CD4-positive, alpha-beta memory T cell (primary cell): ENCODE measurements around the gene APPBP2. TPM values are rescaled to one million over a fixed set of nuclear protein-coding genes. Genes with fewer than 3 reads are reported as not detected.
A peak's percentile ranks its signal among the peaks of the same experiment; 100 is the strongest.
"Not testable (repeated sequence)": the region's sequence is repeated elsewhere in the genome, so short reads cannot be mapped to it uniquely, and the experiment has no call there.

Source experiments
- CTCF ChIA-PET: fragments of 350-600 bp; sonication (Branson Sonifier 250); formaldehyde crosslinking; loops from one replicate; lab custom pipeline; 2021; ENCODE audit warnings: inconsistent platforms; ENCODE audit not compliant: partially characterized antibody; lab: Charles Lee
- POLR2A ChIA-PET: fragments of 350-600 bp; sonication (Branson Sonifier 250); formaldehyde crosslinking; loops from one replicate; lab custom pipeline; 2021; ENCODE audit not compliant: partially characterized antibody; lab: Charles Lee
- DNase-seq, 5 donors: peaks; one replicate each; pipeline versions ENCODE4 v3.0.0 to v3.0.0-alpha.2; 2020 to 2022; ENCODE audit warnings: mixed read lengths in 1 of 5
- H3K27ac ChIP-seq: one replicate; pipeline ENCODE4 v1.7.0; 2013; ENCODE audit warnings: low read depth, low read length
- H3K27me3 ChIP-seq: 2 replicates; pipeline ENCODE4 v1.7.0; 2013; ENCODE audit warnings: mild to moderate bottlenecking, low read length, moderate library complexity; ENCODE audit not compliant: insufficient read depth
- H3K36me3 ChIP-seq: 2 replicates; pipeline ENCODE4 v1.7.0; 2013; ENCODE audit warnings: mild to moderate bottlenecking, low read length, moderate library complexity; ENCODE audit not compliant: insufficient read depth
- H3K4me1 ChIP-seq: 2 replicates; pipeline ENCODE4 v1.7.0; 2013; ENCODE audit warnings: mild to moderate bottlenecking, low read length, moderate library complexity; ENCODE audit not compliant: insufficient read depth
- H3K4me3 ChIP-seq, 2 donors: one replicate each; pipeline ENCODE4 v1.7.0; 2013; ENCODE audit warnings: low read length in 2 of 2, mild to moderate bottlenecking in 1 of 2
- H3K9me3 ChIP-seq, 2 donors: one replicate each; pipeline ENCODE4 v1.7.0; 2013; ENCODE audit warnings: low read length in 2 of 2, control low read depth in 1 of 2; ENCODE audit not compliant: control insufficient read depth in 1 of 2
- H3K27ac Mint-ChIP-seq, 7 donors: one replicate each; pipeline ENCODE4 v1.8.0; 2020 to 2021; ENCODE audit warnings: mixed read lengths in 7 of 7, mild to moderate bottlenecking in 6 of 7, inconsistent platforms in 3 of 7, moderate library complexity in 3 of 7
- H3K27me3 Mint-ChIP-seq, 2 donors: one replicate each; pipeline ENCODE4 v1.8.0; 2020 to 2021; ENCODE audit warnings: mixed read lengths in 2 of 2
- H3K36me3 Mint-ChIP-seq, 2 donors: one replicate each; pipeline ENCODE4 v1.8.0; 2020 to 2021; ENCODE audit warnings: mixed read lengths in 2 of 2, inconsistent platforms in 1 of 2, mild to moderate bottlenecking in 1 of 2
- H3K4me1 Mint-ChIP-seq, 4 donors: one replicate each; pipeline ENCODE4 v1.8.0; 2020 to 2021; ENCODE audit warnings: mixed read lengths in 4 of 4, mild to moderate bottlenecking in 1 of 4
- H3K4me3 Mint-ChIP-seq, 8 donors: one replicate each; pipeline ENCODE4 v1.8.0; 2020 to 2021; ENCODE audit warnings: mixed read lengths in 8 of 8, mild to moderate bottlenecking in 7 of 8, moderate library complexity in 6 of 8, inconsistent platforms in 3 of 8
- H3K9me3 Mint-ChIP-seq, 8 donors: one replicate each; pipeline ENCODE4 v1.8.0; 2020 to 2021; ENCODE audit warnings: mixed read lengths in 8 of 8, mild to moderate bottlenecking in 5 of 8, inconsistent platforms in 3 of 8, moderate library complexity in 1 of 8
- intact Hi-C: fragments of 100-400 bp; cut with micrococcal nuclease; formaldehyde crosslinking; loops from one replicate; pipeline ENCODE4 v1.15.1; 2023
- polyA plus RNA-seq, 2 donors: library from polyadenylated mRNA; unstranded; fragments of 300-500 nt; fragmentation: Illumina TruSeq; gene quantifications; one replicate each; pipeline ENCODE4 v1.2.3, GENCODE V29; 2021
- total RNA-seq, 2 experiments: library from RNA; stranded (reverse); gene quantifications; one replicate each; pipeline ENCODE4 v1.2.3, GENCODE V29; 2021

Gene APPBP2
- total and polyA plus RNA-seq, 4 experiments from 2014 or later: 23.9 to 50.8 (median 40.0) TPM

DNA sequence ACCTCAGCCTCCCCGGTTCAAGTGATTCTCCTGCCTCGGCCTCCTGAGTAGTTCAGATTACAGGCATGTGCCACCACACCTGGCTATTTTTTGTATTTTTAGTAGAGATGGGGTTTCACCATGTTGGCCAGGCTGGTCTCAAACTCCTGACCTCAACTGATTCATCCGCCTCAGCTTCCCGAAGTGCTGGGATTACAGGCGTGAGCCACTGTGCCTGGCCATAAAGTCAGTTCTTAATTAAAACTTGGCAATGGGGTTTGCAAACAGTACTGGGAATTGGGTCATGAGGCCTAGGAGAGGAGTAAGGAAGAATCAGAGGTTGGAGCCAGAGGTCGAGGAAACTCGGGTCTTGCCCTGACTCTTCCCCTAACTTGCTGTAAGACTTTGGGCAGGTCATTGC is 95.5 kb downstream of the APPBP2 start:
- POLR2A ChIA-PET, intact Hi-C loops, H3K4me1 Mint-ChIP-seq, H3K9me3 Mint-ChIP-seq, H3K27ac Mint-ChIP-seq, H3K4me1 ChIP-seq, H3K9me3 ChIP-seq, H3K4me3 Mint-ChIP-seq, H3K4me3 ChIP-seq, H3K36me3 Mint-ChIP-seq, H3K27me3 Mint-ChIP-seq, DNase-seq, H3K27me3 ChIP-seq, H3K27ac ChIP-seq, H3K36me3 ChIP-seq: not testable (repeated sequence)
- CTCF ChIA-PET: interaction anchor here (1.5 kb wide), 1 partner anchor 16 kb away, joined by 3 read pairs; no protein-coding TSS in a partner anchor

DNA sequence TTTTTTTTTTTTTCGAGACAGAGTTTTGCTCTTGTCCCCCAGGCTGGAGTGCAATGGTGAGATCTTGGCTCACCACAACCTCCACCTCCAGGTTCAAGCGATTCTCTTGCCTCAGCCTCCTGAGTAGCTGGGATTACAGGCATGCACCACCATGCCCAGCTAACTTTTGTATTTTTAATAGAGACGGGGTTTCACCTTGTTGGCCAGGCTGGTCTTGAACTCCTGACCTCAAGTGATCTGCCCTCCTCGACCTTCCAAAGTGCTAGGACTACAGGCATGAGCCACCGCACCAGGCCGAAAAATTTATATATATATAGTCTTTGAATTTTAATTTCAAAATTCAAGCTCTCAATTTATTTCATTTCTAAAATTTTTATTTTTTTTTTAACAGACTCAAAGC is 97.6 kb downstream of the APPBP2 start:
- CTCF ChIA-PET, H3K9me3 ChIP-seq, H3K36me3 Mint-ChIP-seq, H3K27ac ChIP-seq, H3K4me1 Mint-ChIP-seq, H3K27ac Mint-ChIP-seq, POLR2A ChIA-PET, intact Hi-C loops, H3K4me3 Mint-ChIP-seq, H3K4me3 ChIP-seq, H3K27me3 Mint-ChIP-seq, H3K36me3 ChIP-seq, H3K4me1 ChIP-seq, H3K9me3 Mint-ChIP-seq, DNase-seq, H3K27me3 ChIP-seq: not testable (repeated sequence)

DNA sequence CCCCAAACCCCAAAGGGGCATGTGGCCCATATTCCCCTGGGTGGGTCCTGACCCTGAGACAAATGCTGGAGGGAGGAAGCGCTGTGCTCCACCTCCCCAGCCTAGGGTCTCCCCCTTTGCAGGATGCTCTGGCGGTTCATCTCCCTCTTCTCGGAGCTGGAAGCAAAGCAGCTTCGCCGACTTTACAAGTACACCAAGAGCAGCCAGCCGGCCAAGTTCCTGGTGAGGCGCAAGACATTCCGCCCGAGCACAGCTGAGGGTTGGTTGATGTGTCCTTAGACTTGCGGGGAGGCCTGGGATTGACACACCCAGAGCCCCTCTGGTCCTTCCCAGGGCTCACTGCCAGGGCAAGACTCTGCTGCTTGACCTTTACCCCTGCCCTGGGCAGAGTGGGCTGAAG is 99.4 kb downstream of the APPBP2 start:
- no peak for DNase-seq
- Mint-ChIP-seq H3K36me3 (no peaks in the 10 kb centered on the region), H3K9me3 (peaks cover 0 to 3% (median 0%) of the 10 kb centered on the region in 8 donors), H3K27ac (no peak overlapping the region), H3K4me3 (no peak overlapping the region), H3K27me3 (peaks cover 0 to 3% of the 10 kb centered on the region in 2 donors), H3K4me1 (peaks cover 0 to 5% (median 2%) of the 10 kb centered on the region in 4 donors)
- H3K27me3 ChIP-seq: no peaks in the 10 kb centered on the region
- no peaks in the 10 kb centered on the region for H3K36me3 ChIP-seq
- ChIA-PET POLR2A (no interaction called here), CTCF (no interaction called here)
- intact Hi-C loops: no loop called here
- no peak overlapping the region for H3K27ac ChIP-seq
- no peaks in the 10 kb centered on the region for H3K9me3 ChIP-seq
- no peaks in the 10 kb centered on the region for H3K4me1 ChIP-seq
- no peak overlapping the region for H3K4me3 ChIP-seq

- Mint-ChIP-seq H3K9me3 (peaks cover 0 to 3% (median 0%) of the 10 kb centered on the region in 8 donors), H3K27me3 (no peaks in the 10 kb centered on the region), H3K36me3 (no peaks in the 10 kb centered on the region), H3K27ac (no peak overlapping the region), H3K4me1 (peaks cover 4 to 10% (median 7%) of the 10 kb centered on the region in 4 donors), H3K4me3 (no peak overlapping the region)
- H3K4me1 ChIP-seq: peaks cover 7% of the 10 kb centered on the region
- intact Hi-C loops: no loop called here
- no peaks in the 10 kb centered on the region for H3K36me3 ChIP-seq
- CTCF ChIA-PET: interaction anchor here (1.2 to 2.1 kb wide), 2 partner anchors 9 to 11 kb away, joined by 3 to 6 read pairs; no protein-coding TSS in a partner anchor
- H3K27ac ChIP-seq: no peak overlapping the region
- no peaks in the 10 kb centered on the region for H3K27me3 ChIP-seq
- POLR2A ChIA-PET: no interaction called here
- no peaks in the 10 kb centered on the region for H3K9me3 ChIP-seq
- no peak for DNase-seq
- H3K4me3 ChIP-seq: no peak overlapping the region
Observed at GRCh38 chr17:60425626-60426025, 100.4 kb downstream of the APPBP2 start.

DNA sequence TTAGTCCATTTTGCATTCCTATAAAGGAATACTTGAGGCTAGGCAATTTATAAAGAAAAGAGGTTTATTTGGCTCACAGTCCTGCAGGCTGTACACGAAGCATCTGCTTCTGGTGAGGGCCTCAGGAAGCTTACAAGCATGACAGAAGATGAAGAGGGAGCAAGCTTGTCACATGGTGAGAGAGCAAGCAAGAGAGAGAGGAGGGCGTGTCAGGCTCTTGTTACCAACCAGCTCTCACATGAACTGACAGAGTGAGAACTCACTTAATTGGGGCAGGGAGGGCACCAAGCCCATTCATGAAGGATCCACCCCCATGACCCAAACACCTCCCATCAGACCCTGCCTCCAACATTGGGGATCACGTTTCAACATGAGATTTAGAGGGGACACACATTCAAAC is 102.2 kb downstream of the APPBP2 start:
- no peaks in the 10 kb centered on the region for H3K27me3 Mint-ChIP-seq
- CTCF ChIA-PET: interaction anchor here (0.9 to 2.1 kb wide), 6 partner anchors 9 to 282 kb away, joined by 3 to 6 read pairs (median 4); no protein-coding TSS in a partner anchor

GRCh38 chr17:60422162-60422665 is 103.8 kb downstream of the APPBP2 start, which contains the start of gene CHCT1:
Gene CHCT1 (plus strand): TSS chr17:60422489. CDS start chr17:60422593, 104 bp downstream.
- H3K27me3 ChIP-seq: no peaks in the 10 kb centered on the region
- peaks cover 5 to 10% (median 7%) of the 10 kb centered on the region in 4 donors for H3K4me1 Mint-ChIP-seq
- peak within 1 kb of the TSS; percentile 52 to 66 for H3K4me3 ChIP-seq
- H3K36me3 ChIP-seq: no peaks in the 10 kb centered on the region
- CTCF ChIA-PET: interaction anchor here (0.9 to 1.4 kb wide), 6 partner anchors 10 to 179 kb away, joined by 3 to 4 read pairs (median 3); partner anchors contain the start of gene PPM1D
- peak within 1 kb of the TSS; percentile 72 to 88 (median 80) for H3K4me3 Mint-ChIP-seq
- POLR2A ChIA-PET: no interaction called here
- H3K4me1 ChIP-seq: peaks cover 7% of the 10 kb centered on the region
- peaks cover 0 to 3% (median 0%) of the 10 kb centered on the region in 8 donors for H3K9me3 Mint-ChIP-seq
- intact Hi-C loops: no loop called here
- no peaks in the 10 kb centered on the region for H3K27me3 Mint-ChIP-seq
- no peak for DNase-seq
- H3K27ac ChIP-seq: peak within 1 kb of the TSS; percentile 16
- H3K36me3 Mint-ChIP-seq: no peaks in the 10 kb centered on the region
- H3K9me3 ChIP-seq: no peaks in the 10 kb centered on the region
- peak within 1 kb of the TSS; percentile 59 to 88 (median 78) for H3K27ac Mint-ChIP-seq

More for the DNA sequence above, 102.2 kb downstream of the APPBP2 start:
- POLR2A ChIA-PET: no interaction called here
- Histone ChIP-seq H3K4me3 (no peak overlapping the region), H3K27ac (no peak overlapping the region), H3K36me3 (no peaks in the 10 kb centered on the region), H3K4me1 (peaks cover 7% of the 10 kb centered on the region), H3K27me3 (no peaks in the 10 kb centered on the region), H3K9me3 (no peaks in the 10 kb centered on the region)
- intact Hi-C loops: no loop called here
- no peaks in the 10 kb centered on the region for H3K36me3 Mint-ChIP-seq
- DNase-seq: no peak
- peak overlapping the region in 1 of 7 donors; percentile 1 for H3K27ac Mint-ChIP-seq
- no peak overlapping the region for H3K4me3 Mint-ChIP-seq
- H3K4me1 Mint-ChIP-seq: peaks cover 5 to 10% (median 7%) of the 10 kb centered on the region in 4 donors
- H3K9me3 Mint-ChIP-seq: peaks cover 0 to 3% (median 0%) of the 10 kb centered on the region in 8 donors

- DNase-seq: peak; percentile 60 to 73 (median 70)
- H3K4me1 Mint-ChIP-seq: peaks cover 5 to 10% (median 7%) of the 10 kb centered on the region in 4 donors
- Histone ChIP-seq H3K4me3 (peak overlapping the region; percentile 52 to 66), H3K36me3 (no peaks in the 10 kb centered on the region), H3K9me3 (no peaks in the 10 kb centered on the region), H3K4me1 (peaks cover 7% of the 10 kb centered on the region), H3K27me3 (no peaks in the 10 kb centered on the region), H3K27ac (peak overlapping the region; percentile 16)
- intact Hi-C loops: loop anchor here (1.0 to 2.0 kb wide), 4 partner anchors 15 to 217 kb away; partner anchors contain the start of gene USP32
- H3K27me3 Mint-ChIP-seq: no peaks in the 10 kb centered on the region
- peak overlapping the region; percentile 72 to 88 (median 80) for H3K4me3 Mint-ChIP-seq
- H3K36me3 Mint-ChIP-seq: no peaks in the 10 kb centered on the region
- peaks cover 0 to 3% (median 0%) of the 10 kb centered on the region in 8 donors for H3K9me3 Mint-ChIP-seq
- peak overlapping the region; percentile 64 to 88 (median 78) for H3K27ac Mint-ChIP-seq
- ChIA-PET CTCF (interaction anchor here (0.6 to 1.4 kb wide), 13 partner anchors 10 to 179 kb away, joined by 3 to 5 read pairs (median 3); partner anchors contain the start of genes PPM1D and USP32), POLR2A (interaction anchor here (0.6 kb wide), 2 partner anchors 30 to 137 kb away, joined by 3 read pairs; partner anchors contain the start of gene USP32)
Observed at GRCh38 chr17:60421273-60422161, 104.5 kb downstream of the APPBP2 start.
